ENCODE data around the gene NELFB. TPM values are rescaled to one million over a fixed set of nuclear protein-coding genes. Genes with fewer than 3 reads are reported as not detected.

The NELFB gene
- total and polyA plus RNA-seq, 9 of the 15 experiments (the other 6 are each of a cell fraction or from before 2014, with no cell fraction given): 0.24 to 84.0 (median 29.7) TPM

DNA sequence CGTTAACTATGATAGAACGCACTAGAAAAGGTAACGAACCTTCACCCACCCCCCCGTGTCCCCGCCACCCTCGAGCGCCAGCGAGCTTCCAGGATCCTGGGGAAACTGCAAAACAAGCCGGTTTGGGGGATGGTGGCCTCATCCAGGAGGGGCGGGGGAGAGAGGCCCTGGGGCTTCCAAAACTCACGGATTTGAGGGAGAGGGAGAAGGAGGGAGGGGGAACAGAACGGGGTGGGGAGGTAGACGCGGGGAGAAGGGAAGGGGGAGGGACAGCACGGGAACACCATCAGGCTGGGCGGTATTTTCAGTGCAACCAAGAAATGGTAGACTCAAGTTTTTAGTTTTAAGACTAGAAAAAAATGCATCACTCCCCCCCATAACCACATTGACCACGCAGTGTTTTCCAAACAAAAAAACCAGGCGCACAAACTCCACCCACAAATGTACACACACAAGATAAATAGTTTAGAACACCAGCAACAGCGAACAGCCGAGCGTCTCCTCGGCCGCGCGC lies 45.5 kb downstream of the NELFB start (continued):
- TF ChIP-seq, protein P1, sequence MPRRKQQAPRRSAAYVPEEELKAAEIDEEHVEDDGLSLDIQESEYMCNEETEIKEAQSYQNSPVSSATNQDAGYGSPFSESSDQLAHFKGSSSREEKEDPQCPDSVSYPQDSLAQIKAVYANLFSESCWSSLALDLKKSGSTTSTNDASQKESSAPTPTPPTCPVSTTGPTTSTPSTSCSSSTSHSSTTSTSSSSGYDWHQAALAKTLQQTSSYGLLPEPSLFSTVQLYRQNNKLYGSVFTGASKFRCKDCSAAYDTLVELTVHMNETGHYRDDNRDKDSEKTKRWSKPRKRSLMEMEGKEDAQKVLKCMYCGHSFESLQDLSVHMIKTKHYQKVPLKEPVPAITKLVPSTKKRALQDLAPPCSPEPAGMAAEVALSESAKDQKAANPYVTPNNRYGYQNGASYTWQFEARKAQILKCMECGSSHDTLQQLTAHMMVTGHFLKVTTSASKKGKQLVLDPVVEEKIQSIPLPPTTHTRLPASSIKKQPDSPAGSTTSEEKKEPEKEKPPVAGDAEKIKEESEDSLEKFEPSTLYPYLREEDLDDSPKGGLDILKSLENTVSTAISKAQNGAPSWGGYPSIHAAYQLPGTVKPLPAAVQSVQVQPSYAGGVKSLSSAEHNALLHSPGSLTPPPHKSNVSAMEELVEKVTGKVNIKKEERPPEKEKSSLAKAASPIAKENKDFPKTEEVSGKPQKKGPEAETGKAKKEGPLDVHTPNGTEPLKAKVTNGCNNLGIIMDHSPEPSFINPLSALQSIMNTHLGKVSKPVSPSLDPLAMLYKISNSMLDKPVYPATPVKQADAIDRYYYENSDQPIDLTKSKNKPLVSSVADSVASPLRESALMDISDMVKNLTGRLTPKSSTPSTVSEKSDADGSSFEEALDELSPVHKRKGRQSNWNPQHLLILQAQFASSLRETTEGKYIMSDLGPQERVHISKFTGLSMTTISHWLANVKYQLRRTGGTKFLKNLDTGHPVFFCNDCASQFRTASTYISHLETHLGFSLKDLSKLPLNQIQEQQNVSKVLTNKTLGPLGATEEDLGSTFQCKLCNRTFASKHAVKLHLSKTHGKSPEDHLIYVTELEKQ (CRISPR knock-in tag; IDR thresholded peaks at IDR 0.05): no peak
- TF ChIP-seq, protein P2, sequence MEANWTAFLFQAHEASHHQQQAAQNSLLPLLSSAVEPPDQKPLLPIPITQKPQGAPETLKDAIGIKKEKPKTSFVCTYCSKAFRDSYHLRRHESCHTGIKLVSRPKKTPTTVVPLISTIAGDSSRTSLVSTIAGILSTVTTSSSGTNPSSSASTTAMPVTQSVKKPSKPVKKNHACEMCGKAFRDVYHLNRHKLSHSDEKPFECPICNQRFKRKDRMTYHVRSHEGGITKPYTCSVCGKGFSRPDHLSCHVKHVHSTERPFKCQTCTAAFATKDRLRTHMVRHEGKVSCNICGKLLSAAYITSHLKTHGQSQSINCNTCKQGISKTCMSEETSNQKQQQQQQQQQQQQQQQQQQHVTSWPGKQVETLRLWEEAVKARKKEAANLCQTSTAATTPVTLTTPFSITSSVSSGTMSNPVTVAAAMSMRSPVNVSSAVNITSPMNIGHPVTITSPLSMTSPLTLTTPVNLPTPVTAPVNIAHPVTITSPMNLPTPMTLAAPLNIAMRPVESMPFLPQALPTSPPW (CRISPR knock-in tag; IDR thresholded peaks at IDR 0.05): no peak
- TF ChIP-seq FOXK2 (conservative IDR thresholded peaks at IDR 0.05 in 1 of 2, IDR thresholded peaks at IDR 0.05 in 1 of 2; ENCODE audit: low read depth in 2 of 2) (peak in 1 of 2 experiments; percentile 72; a peak in 2 of 4 replicates), POLR2AphosphoS2 (IDR thresholded peaks at IDR 0.05; ENCODE audit: low read length) (0 out of 2 replicates have a peak, but pooled peaks have one; percentile 27), HIVEP1 (CRISPR knock-in tag; IDR thresholded peaks at IDR 0.05) (no peak), ZNF24 (IDR thresholded peaks at IDR 0.05) (no peak), SMAD3 (CRISPR knock-in tag; conservative IDR thresholded peaks at IDR 0.05) (no peak), NFRKB (IDR thresholded peaks at IDR 0.05; ENCODE audit: low read depth) (no peak), GTF2E2 (tag; IDR thresholded peaks at IDR 0.05) (no peak), TEAD1 (CRISPR knock-in tag; IDR thresholded peaks at IDR 0.05) (no peak), ZKSCAN1 (IDR thresholded peaks at IDR 0.05; ENCODE audit: low read depth, low read length) (no peak), CBX2 (IDR thresholded peaks at IDR 0.05; ENCODE audit: insufficient read depth, low read length, poor library complexity, severe bottlenecking) (no peak), ZNF778 (CRISPR knock-in tag; IDR thresholded peaks at IDR 0.05) (no peak), TRIM28 (IDR thresholded peaks at IDR 0.05) (no peak), ZNF212 (CRISPR knock-in tag; IDR thresholded peaks at IDR 0.05) (no peak), SNRNP70 (optimal IDR thresholded peaks at IDR 0.05; ENCODE audit: low read depth, low read length) (no peak), ZC3H4 (CRISPR knock-in tag; IDR thresholded peaks at IDR 0.05; ENCODE audit: borderline replicate concordance) (no peak), TCF3 (CRISPR knock-in tag; IDR thresholded peaks at IDR 0.05) (no peak)
- TF ChIP-seq, protein P3, sequence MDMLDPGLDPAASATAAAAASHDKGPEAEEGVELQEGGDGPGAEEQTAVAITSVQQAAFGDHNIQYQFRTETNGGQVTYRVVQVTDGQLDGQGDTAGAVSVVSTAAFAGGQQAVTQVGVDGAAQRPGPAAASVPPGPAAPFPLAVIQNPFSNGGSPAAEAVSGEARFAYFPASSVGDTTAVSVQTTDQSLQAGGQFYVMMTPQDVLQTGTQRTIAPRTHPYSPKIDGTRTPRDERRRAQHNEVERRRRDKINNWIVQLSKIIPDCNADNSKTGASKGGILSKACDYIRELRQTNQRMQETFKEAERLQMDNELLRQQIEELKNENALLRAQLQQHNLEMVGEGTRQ (CRISPR knock-in tag; IDR thresholded peaks at IDR 0.05): no peak
- TF ChIP-seq, protein P4, sequence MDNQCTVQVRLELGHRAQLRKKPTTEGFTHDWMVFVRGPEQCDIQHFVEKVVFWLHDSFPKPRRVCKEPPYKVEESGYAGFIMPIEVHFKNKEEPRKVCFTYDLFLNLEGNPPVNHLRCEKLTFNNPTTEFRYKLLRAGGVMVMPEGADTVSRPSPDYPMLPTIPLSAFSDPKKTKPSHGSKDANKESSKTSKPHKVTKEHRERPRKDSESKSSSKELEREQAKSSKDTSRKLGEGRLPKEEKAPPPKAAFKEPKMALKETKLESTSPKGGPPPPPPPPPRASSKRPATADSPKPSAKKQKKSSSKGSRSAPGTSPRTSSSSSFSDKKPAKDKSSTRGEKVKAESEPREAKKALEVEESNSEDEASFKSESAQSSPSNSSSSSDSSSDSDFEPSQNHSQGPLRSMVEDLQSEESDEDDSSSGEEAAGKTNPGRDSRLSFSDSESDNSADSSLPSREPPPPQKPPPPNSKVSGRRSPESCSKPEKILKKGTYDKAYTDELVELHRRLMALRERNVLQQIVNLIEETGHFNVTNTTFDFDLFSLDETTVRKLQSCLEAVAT (IDR thresholded peaks at IDR 0.05): peak in 1 of 2 experiments; percentile 38; a peak in 1 of 4 replicates
